HepG2 (cell line): ENCODE results near the gene USP40. TPM values are rescaled to one million over a fixed set of nuclear protein-coding genes. Genes with fewer than 3 reads are reported as not detected.

Source experiments
- ATAC-seq: fragments of 200-7000 bp; cut with Tn5 transposase; 3 replicates; pipeline ENCODE4 v1.9.1; 2020; ENCODE audit warnings: mild to moderate bottlenecking, moderate library complexity
- BruUV-seq: library from RNA; stranded (reverse); fragments of 400-500 nt; replicated peaks from 2 replicates; lab custom pipeline; 2021; lab: Mats Ljungman, UMichigan
- CTCF ChIA-PET: fragments of 300-600 bp; formaldehyde crosslinking; extraction: SDS; loops from one replicate; lab custom pipeline; 2021; ENCODE audit warnings: low total read pairs, inconsistent platforms, low intra/inter-chr PET ratio; lab: Yijun Ruan, JAX
- POLR2A ChIA-PET: fragments of 350-600 bp; sonication (Branson Sonifier 250); formaldehyde crosslinking; loops from one replicate; lab custom pipeline; 2020; ENCODE audit warnings: antibody characterized with exemption, inconsistent platforms; lab: Yijun Ruan, JAX
- DNase-seq: peaks from one replicate; pipeline ENCODE4 v3.0.0-alpha.2; 2015; ENCODE audit warnings: low spot score
- FAIRE-seq: peaks from 3 replicates; lab custom pipeline; 2011; peaks lifted over from hg19 to GRCh38; lab: Jason Lieb, UNC
- H2AFZ ChIP-seq: one replicate; pipeline ENCODE4 v1.6.1; 2011; ENCODE audit warnings: low read length, inconsistent platforms
- H3K27ac ChIP-seq: fragments of 300-600 bp; 3 replicates; pipeline ENCODE4 v1.8.0; 2011; ENCODE audit warnings: mixed run types, mild to moderate bottlenecking, mixed read lengths, low read length, inconsistent platforms; ENCODE audit not compliant: insufficient read depth; ENCODE audit errors: extremely low read length
- H3K27me3 ChIP-seq, 2 experiments: fragments of 200-600 bp in 1 of 2; 2 replicates in 1 of 2; 3 replicates in 1 of 2; pipeline versions ENCODE4 v1.6.0 to v1.8.0; 2011; ENCODE audit warnings: low read length in 2 of 2, mild to moderate bottlenecking in 2 of 2, moderate library complexity in 2 of 2, inconsistent platforms in 1 of 2; ENCODE audit not compliant: insufficient read depth in 2 of 2, control insufficient read depth in 1 of 2
- H3K36me3 ChIP-seq, 2 experiments: fragments of 200-600 bp in 1 of 2; replicated peaks in 1 of 2; 2 replicates in 1 of 2; 3 replicates in 1 of 2; pipeline versions ENCODE4 v1.5.1 to v1.8.0; 2011; ENCODE audit warnings: low read length in 2 of 2, inconsistent platforms in 1 of 2; ENCODE audit not compliant: insufficient read depth in 2 of 2, control insufficient read depth in 1 of 2
- H3K4me1 ChIP-seq: 2 replicates; pipeline ENCODE4 v1.5.1; 2012; ENCODE audit warnings: low read length, inconsistent platforms; ENCODE audit not compliant: insufficient read depth
- H3K4me2 ChIP-seq: 2 replicates; pipeline ENCODE4 v1.6.0; 2011; ENCODE audit warnings: low read depth, low read length, inconsistent platforms
- H3K4me3 ChIP-seq, 3 experiments: fragments of 200-600 bp in 1 of 3; sonication (generic), shearing (Covaris generic) in 1 of 3; replicated peaks in 1 of 3; 2 replicates each; pipeline ENCODE4 v1.5.1; 2011 to 2016; ENCODE audit warnings: low read length in 3 of 3, inconsistent platforms in 2 of 3, low read depth in 2 of 3, mild to moderate bottlenecking in 2 of 3, control low read depth in 1 of 3, mixed read lengths in 1 of 3; ENCODE audit not compliant: insufficient read depth in 1 of 3
- H3K79me2 ChIP-seq: one replicate; pipeline ENCODE4 v1.6.1; 2011; ENCODE audit warnings: low read length, inconsistent platforms; ENCODE audit not compliant: insufficient read depth
- H3K9ac ChIP-seq: 2 replicates; pipeline ENCODE4 v1.6.0; 2011; ENCODE audit warnings: mild to moderate bottlenecking, low read depth, low read length, inconsistent platforms; ENCODE audit not compliant: insufficient read depth
- H3K9me3 ChIP-seq: 2 replicates; pipeline ENCODE4 v1.5.1; 2012; ENCODE audit warnings: mild to moderate bottlenecking, low read length
- H4K20me1 ChIP-seq: 2 replicates; pipeline ENCODE4 v1.6.0; 2011; ENCODE audit warnings: inconsistent platforms, mild to moderate bottlenecking, low read length, moderate library complexity; ENCODE audit not compliant: insufficient read depth
- ELF3 ChIP-seq: IDR thresholded peaks from 2 replicates; pipeline ENCODE4 v1.6.1; 2016; ENCODE audit warnings: missing genetic modification reagents, missing compliant biosample characterization
- KDM1A ChIP-seq: IDR thresholded peaks from 2 replicates; pipeline ENCODE4 v1.6.1; 2016; ENCODE audit warnings: missing compliant biosample characterization
- MED1 ChIP-seq: sonication (generic); formaldehyde crosslinking; IDR thresholded peaks from 2 replicates; pipeline ENCODE4 v1.4.0; 2020; ENCODE audit warnings: missing genetic modification reagents
- MTF2 ChIP-seq: sonication (generic); formaldehyde crosslinking; IDR thresholded peaks from 2 replicates; pipeline ENCODE4 v1.5.0; 2020; ENCODE audit warnings: missing genetic modification reagents, borderline replicate concordance
- PPARG ChIP-seq: conservative IDR thresholded peaks from 2 replicates; pipeline ENCODE4 v1.6.1; 2016; ENCODE audit warnings: missing biosample characterization, missing genetic modification reagents
- SCMH1 ChIP-seq: sonication (generic); formaldehyde crosslinking; IDR thresholded peaks from 2 replicates; pipeline ENCODE4 v1.9.0; 2021; ENCODE audit warnings: missing genetic modification reagents, mild to moderate bottlenecking, borderline replicate concordance
- SRF ChIP-seq: IDR thresholded peaks from 2 replicates; pipeline ENCODE4 v1.6.1; 2011; ENCODE audit warnings: mild to moderate bottlenecking, low read depth, low read length, moderate library complexity
- ZBTB25 ChIP-seq: IDR thresholded peaks from 2 replicates; pipeline ENCODE4 v1.6.1; 2018; ENCODE audit warnings: missing genetic modification reagents
- ZNF382 ChIP-seq: sonication (generic); formaldehyde crosslinking; IDR thresholded peaks from 2 replicates; pipeline ENCODE4 v1.5.0; 2020; ENCODE audit warnings: missing genetic modification reagents, mild to moderate bottlenecking, borderline replicate concordance
- ZNF530 ChIP-seq: sonication (generic); formaldehyde crosslinking; IDR thresholded peaks from 2 replicates; pipeline ENCODE4 v1.5.0; 2020; ENCODE audit warnings: low read depth, mild to moderate bottlenecking, missing genetic modification reagents
- ZNF543 ChIP-seq: sonication (generic); formaldehyde crosslinking; IDR thresholded peaks from 2 replicates; pipeline ENCODE4 v1.4.0; 2020; ENCODE audit warnings: mild to moderate bottlenecking, missing genetic modification reagents
- ZNF547 ChIP-seq: sonication (generic); formaldehyde crosslinking; IDR thresholded peaks from 2 replicates; pipeline ENCODE4 v1.5.1; 2020; ENCODE audit warnings: mild to moderate bottlenecking, missing genetic modification reagents
- in situ Hi-C: cut with HindIII; loops from 2 replicates; pipeline ENCODE4 v1.10.0; 2017; ENCODE audit warnings: low pct_unique_long_range_greater_than_20kb; ENCODE audit not compliant: extremely low pct_ligation_motif_present
- intact Hi-C: fragments of 100-400 bp; cut with micrococcal nuclease; formaldehyde crosslinking; loops from one replicate; pipeline ENCODE4 v1.10.0; 2022; ENCODE audit not compliant: unreplicated experiment
- polyA plus RNA-seq, 8 experiments: library from polyadenylated mRNA; depleted of rRNA in 3 of 8; stranded (reverse) in 7 of 8; unstranded in 1 of 8; fragments of >200 nt; fragmentation: Illumina TruSeq in 4 of 8; extraction: Trizol in 4 of 8; gene quantifications; 2 replicates each; pipeline versions ENCODE4 v1.2.1 to v1.2.3, GENCODE V29; 2011 to 2016; ENCODE audit warnings: low read depth in 4 of 8, missing spikeins in 1 of 8, mixed read lengths in 1 of 8; ENCODE audit not compliant: insufficient read depth in 1 of 8
- total RNA-seq, 5 experiments: library from RNA; depleted of rRNA; stranded (reverse); fragments of >200 nt; fragmentation: Illumina TruSeq; extraction: Trizol; gene quantifications; 2 replicates each; pipeline ENCODE4 v1.2.3, GENCODE V29; 2016; ENCODE audit warnings: low read depth in 1 of 5
- TF ChIP-seq, protein P1 (sequence below): sonication (generic); formaldehyde crosslinking; IDR thresholded peaks from 2 replicates; pipeline ENCODE4 v1.4.0; 2020; ENCODE audit warnings: mild to moderate bottlenecking, missing genetic modification reagents, borderline replicate concordance

USP40 gene
- total and polyA plus RNA-seq, 2 of the 13 experiments (the other 11 are each of a cell fraction or from before 2014, with no cell fraction given) = 41.0 to 46.3 TPM

GRCh38 chr2:233535271-233535670 lies 31.3 kb downstream of the USP40 start:
- ATAC-seq (no peak), DNase-seq (no peak), FAIRE-seq (no peak)
- Histone ChIP-seq H3K9ac (no peak overlapping the region), H3K4me3 (no peak overlapping the region), H3K79me2 (no peaks in the 10 kb centered on the region), H3K4me1 (no peaks in the 10 kb centered on the region), H4K20me1 (no peaks in the 10 kb centered on the region), H3K36me3 (peaks cover 10 to 30% of the 10 kb centered on the region in 2 experiments; a peak in 4 of 5 replicates), H3K27ac (no peak overlapping the region), H3K9me3 (no peaks in the 10 kb centered on the region), H2AFZ (no peak overlapping the region), H3K4me2 (no peak overlapping the region), H3K27me3 (no peaks in the 10 kb centered on the region)
- BruUV-seq = no TSS peak
- no peak for TF ChIP-seq KDM1A (CRISPR knock-in tag)
- TF ChIP-seq ZBTB25 (CRISPR knock-in tag) = no peak
- no peak for TF ChIP-seq ZNF543 (CRISPR knock-in tag)
- TF ChIP-seq ELF3 (CRISPR knock-in tag) = no peak
- no peak for TF ChIP-seq ZNF530 (CRISPR knock-in tag)
- no peak for TF ChIP-seq ZNF547 (CRISPR knock-in tag)
- no peak for TF ChIP-seq PPARG (CRISPR knock-in tag)
- no peak for TF ChIP-seq ZNF382
- TF ChIP-seq MED1 (CRISPR knock-in tag) = no peak
- no peak for TF ChIP-seq MTF2 (CRISPR knock-in tag)
- TF ChIP-seq, protein P1, sequence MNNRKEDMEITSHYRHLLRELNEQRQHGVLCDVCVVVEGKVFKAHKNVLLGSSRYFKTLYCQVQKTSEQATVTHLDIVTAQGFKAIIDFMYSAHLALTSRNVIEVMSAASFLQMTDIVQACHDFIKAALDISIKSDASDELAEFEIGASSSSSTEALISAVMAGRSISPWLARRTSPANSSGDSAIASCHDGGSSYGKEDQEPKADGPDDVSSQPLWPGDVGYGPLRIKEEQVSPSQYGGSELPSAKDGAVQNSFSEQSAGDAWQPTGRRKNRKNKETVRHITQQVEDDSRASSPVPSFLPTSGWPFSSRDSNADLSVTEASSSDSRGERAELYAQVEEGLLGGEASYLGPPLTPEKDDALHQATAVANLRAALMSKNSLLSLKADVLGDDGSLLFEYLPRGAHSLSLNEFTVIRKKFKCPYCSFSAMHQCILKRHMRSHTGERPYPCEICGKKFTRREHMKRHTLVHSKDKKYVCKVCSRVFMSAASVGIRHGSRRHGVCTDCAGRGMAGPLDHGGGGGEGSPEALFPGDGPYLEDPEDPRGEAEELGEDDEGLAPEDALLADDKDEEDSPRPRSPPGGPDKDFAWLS (CRISPR knock-in tag) = no peak
- no peak for TF ChIP-seq SRF
- TF ChIP-seq SCMH1 (CRISPR knock-in tag) = no peak
- ChIA-PET POLR2A (no interaction called here), CTCF (no interaction called here)
- intact Hi-C loops (no loop called here), in situ Hi-C loops (no loop called here)
